Mucosa of descending colon (tissue), 3 donors: ENCODE results near the gene CADM2. TPM values are rescaled to one million over a fixed set of nuclear protein-coding genes. Genes with fewer than 3 reads are reported as not detected.
"Not testable (repeated sequence)": the region's sequence is repeated elsewhere in the genome, so short reads cannot be mapped to it uniquely, and the experiment has no call there.

Source experiments
- ATAC-seq: fragments of 200-7000 bp; cut with Tn5 transposase; one replicate; pipeline ENCODE4 v1.9.1; 2020; ENCODE audit warnings: mild to moderate bottlenecking, moderate library complexity
- DNase-seq, 3 donors: peaks; one replicate each; pipeline ENCODE4 v3.0.0-alpha.2; 2020
- H3K36me3 ChIP-seq: fragments of 200-600 bp; one replicate; pipeline ENCODE4 v1.8.0; 2021; ENCODE audit warnings: low read depth, mild to moderate bottlenecking
- H3K4me1 ChIP-seq: fragments of 200-600 bp; one replicate; pipeline ENCODE4 v1.8.0; 2021; ENCODE audit warnings: low read depth, mild to moderate bottlenecking
- H3K4me3 ChIP-seq: fragments of 200-600 bp; one replicate; pipeline ENCODE4 v1.8.0; 2021; ENCODE audit warnings: mild to moderate bottlenecking
- H3K9me3 ChIP-seq: fragments of 200-600 bp; one replicate; pipeline ENCODE4 v1.8.0; 2021; ENCODE audit warnings: mild to moderate bottlenecking
- CTCF ChIP-seq: fragments of 200-600 bp; IDR thresholded peaks from one replicate; pipeline ENCODE4 v1.8.0; 2022; ENCODE audit warnings: antibody characterized with exemption, mild to moderate bottlenecking
- intact Hi-C, 2 donors: fragments of 100-400 bp; cut with DNase I in 1 of 2; cut with micrococcal nuclease in 1 of 2; formaldehyde crosslinking; loops; one replicate each; pipeline versions ENCODE4 v1.11.0 to v1.11.1; 2022; cut with DNase I, micrococcal nuclease
- total RNA-seq, 3 donors: library from RNA; stranded (reverse); fragmentation: NEBNext Ultra II Directional in 2 of 3; extraction: Animal tissue kit (Norgen Biotek cat#: 25700) in 2 of 3; gene quantifications; one replicate each; pipeline versions ENCODE4 v1.2.1 to v1.2.4, GENCODE V29; 2021 to 2023
- donor health status: DM: no; HTN: no; CAD: no; lungs with moderate emphysema.
- donor health status: DM: no; HTN: no; CAD: no.
- donor health status: DM: no; HTN: yes; CAD: no.

Gene CADM2
- total RNA-seq, 3 donors from 2014 or later = 0.67 to 12.8 (median 1.2) TPM

- no peaks in the 10 kb centered on the region for H3K4me1 ChIP-seq
- no peaks in the 10 kb centered on the region for H3K9me3 ChIP-seq
- peak; percentile 77 for ATAC-seq
- DNase-seq = no peak
- TF ChIP-seq CTCF = no peak
- intact Hi-C loops = no loop called here
- no peak overlapping the region for H3K4me3 ChIP-seq
- no peaks in the 10 kb centered on the region for H3K36me3 ChIP-seq
Observed at GRCh38 chr3:85151555-85151954, 192.8 kb downstream of the CADM2 start.

- intact Hi-C loops, H3K4me1 ChIP-seq, H3K4me3 ChIP-seq, H3K36me3 ChIP-seq, DNase-seq, H3K9me3 ChIP-seq, ATAC-seq: not testable (repeated sequence)
Observed at GRCh38 chr3:85153279-85153678, 194.5 kb downstream of the CADM2 start.

GRCh38 chr3:85159376-85159775 is 200.6 kb downstream of the CADM2 start:
- H3K4me3 ChIP-seq = no peak overlapping the region
- intact Hi-C loops = no loop called here
- H3K4me1 ChIP-seq = no peaks in the 10 kb centered on the region
- H3K36me3 ChIP-seq = no peaks in the 10 kb centered on the region
- peak in 1 of 3 donors; percentile 61 for DNase-seq
- peak; percentile 96 for ATAC-seq
- TF ChIP-seq CTCF = no peak
- no peaks in the 10 kb centered on the region for H3K9me3 ChIP-seq

GRCh38 chr3:85161544-85161943 is 202.8 kb downstream of the CADM2 start:
- peak; percentile 36 to 66 (median 52) for DNase-seq

GRCh38 chr3:85162905-85163304 is 204.1 kb downstream of the CADM2 start:
- Histone ChIP-seq H3K36me3 (no peaks in the 10 kb centered on the region), H3K9me3 (no peaks in the 10 kb centered on the region), H3K4me3 (no peak overlapping the region), H3K4me1 (no peaks in the 10 kb centered on the region)
- intact Hi-C loops = no loop called here
- ATAC-seq (no peak), DNase-seq (no peak)
- TF ChIP-seq CTCF = no peak

More at GRCh38 chr3:85161544-85161943, 202.8 kb downstream of the CADM2 start:
- Histone ChIP-seq H3K9me3 (no peaks in the 10 kb centered on the region), H3K36me3 (no peaks in the 10 kb centered on the region), H3K4me1 (no peaks in the 10 kb centered on the region), H3K4me3 (no peak overlapping the region)
- no peak for TF ChIP-seq CTCF
- ATAC-seq = peak; percentile 91
- intact Hi-C loops = no loop called here

GRCh38 chr3:85164436-85164835 is 205.6 kb downstream of the CADM2 start:
- Histone ChIP-seq H3K4me3 (no peak overlapping the region), H3K9me3 (no peaks in the 10 kb centered on the region), H3K4me1 (no peaks in the 10 kb centered on the region), H3K36me3 (no peaks in the 10 kb centered on the region)
- ATAC-seq (no peak), DNase-seq (no peak)
- TF ChIP-seq CTCF = no peak
- intact Hi-C loops = no loop called here
